ENCODE measurements around the gene FBXL14. TPM values are rescaled to one million over a fixed set of nuclear protein-coding genes. Genes with fewer than 3 reads are reported as not detected.

Gene FBXL14
- total and polyA plus RNA-seq, 9 of the 15 experiments (the other 6 are each of a cell fraction or from before 2014, with no cell fraction given) = 0.13 to 9.8 (median 3.3) TPM

DNA sequence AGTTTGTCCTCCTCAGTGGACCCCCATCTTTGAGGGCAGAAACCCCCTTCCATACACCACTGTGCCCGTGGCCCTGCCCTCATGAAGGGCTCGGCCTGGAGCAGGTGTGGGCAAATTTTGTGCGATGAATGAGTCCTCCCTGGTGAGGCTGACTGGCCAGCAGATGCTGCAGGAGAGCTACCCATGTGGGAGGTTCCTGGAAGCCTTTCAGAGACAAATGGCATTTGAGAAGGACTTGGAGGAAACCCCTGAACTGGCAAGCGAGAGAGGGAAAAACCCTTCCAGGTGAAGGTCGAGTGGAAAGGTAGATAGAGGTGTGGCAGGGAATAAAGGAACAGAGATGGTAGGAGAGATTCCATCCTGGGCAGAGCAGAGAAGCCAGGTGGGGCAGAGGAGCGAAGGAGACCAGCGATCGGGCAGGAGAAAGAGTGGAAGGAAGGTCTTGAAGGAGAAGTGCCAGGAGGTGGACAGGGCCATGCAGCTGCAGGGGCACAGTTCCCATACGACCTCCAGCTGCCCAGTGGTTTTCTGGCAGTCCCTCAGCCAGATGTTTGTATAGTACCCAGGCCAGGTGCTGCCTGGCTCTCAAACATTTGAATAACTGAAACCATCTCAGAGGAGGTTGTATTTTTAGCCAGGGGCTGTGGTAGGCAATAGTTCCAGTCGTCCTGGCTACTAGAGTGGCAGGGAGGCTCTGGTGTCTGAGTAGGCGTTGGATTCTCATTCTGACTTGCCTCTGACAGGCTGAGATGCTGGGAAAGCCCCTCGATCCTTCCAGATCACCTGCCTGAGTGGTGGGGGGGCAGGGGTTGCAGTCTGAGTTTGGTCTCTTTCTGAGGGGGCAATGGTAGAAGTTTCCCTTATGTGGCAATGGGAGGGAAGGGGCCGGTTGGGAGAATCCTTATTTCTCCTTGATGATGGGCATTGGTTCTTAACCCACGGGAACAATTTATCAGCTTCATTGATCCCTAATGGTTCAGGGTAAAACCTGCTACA lies 40.1 kb downstream of the FBXL14 start (continued):
- no peak for TF ChIP-seq ETV6 (IDR thresholded peaks at IDR 0.05; ENCODE audit: borderline replicate concordance in 1 of 2, low read depth in 2 of 2, low read length in 1 of 2)
- TF ChIP-seq ETV6 (CRISPR knock-in tag; IDR thresholded peaks at IDR 0.05; ENCODE audit: borderline replicate concordance) = no peak
- TF ChIP-seq ZNF695 (CRISPR knock-in tag; IDR thresholded peaks at IDR 0.05) = no peak
- no peak for TF ChIP-seq RFX1 (IDR thresholded peaks at IDR 0.05)
- TF ChIP-seq ZNF384 (IDR thresholded peaks at IDR 0.05; ENCODE audit: low read depth, low read length) = no peak
- TF ChIP-seq CREM (IDR thresholded peaks at IDR 0.05; ENCODE audit: low read depth) = no peak

DNA sequence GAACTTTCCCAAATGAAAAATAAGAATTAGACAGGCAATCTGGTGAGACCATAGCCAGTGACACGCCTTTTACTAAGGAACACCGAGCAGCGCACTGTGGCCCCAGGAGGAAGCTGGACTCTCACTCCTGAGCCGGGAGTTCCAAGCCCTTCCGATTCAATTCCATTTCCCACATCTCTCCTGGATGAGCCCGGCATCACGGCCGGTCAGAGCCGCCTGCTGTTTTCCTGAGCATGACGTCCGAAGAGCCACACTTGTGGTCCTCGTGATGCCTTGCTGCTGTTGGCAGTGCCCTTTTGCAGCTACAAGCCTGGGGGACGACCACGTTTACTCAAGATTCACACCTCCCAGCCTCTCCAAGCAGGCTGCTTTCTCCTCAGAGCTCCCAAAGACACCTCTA lies 40.8 kb downstream of the FBXL14 start:
- Histone ChIP-seq H3K79me2 (ENCODE audit: control insufficient read depth, insufficient read depth, low read length) (no peaks in the 10 kb centered on the region), H3K27me3 (ENCODE audit: control insufficient read depth in 2 of 2, insufficient read depth in 2 of 2, low read length in 2 of 2) (no peaks in the 10 kb centered on the region), H3K27ac (ENCODE audit: extremely low read depth, low read depth, low read length) (no peak overlapping the region), H2AFZ (ENCODE audit: low read depth, low read length) (no peak overlapping the region), H3K9me3 (replicated peaks; ENCODE audit: control insufficient read depth, insufficient read depth, low read depth, low read length) (no peaks in the 10 kb centered on the region), H3K9ac (ENCODE audit: insufficient read depth in 1 of 2, low read depth in 2 of 2, low read length in 2 of 2) (no peak overlapping the region), H4K20me1 (replicated peaks; ENCODE audit: control insufficient read depth, insufficient read depth, low read length) (no peaks in the 10 kb centered on the region), H3K36me3 (ENCODE audit: control insufficient read depth, insufficient read depth, low read length) (no peaks in the 10 kb centered on the region), H3K4me1 (replicated peaks in 1 of 2; ENCODE audit: control insufficient read depth in 2 of 2, insufficient read depth in 2 of 2, low read length in 2 of 2) (no peaks in the 10 kb centered on the region; a peak in 1 of 5 replicates), H3K9me1 (ENCODE audit: control insufficient read depth, insufficient read depth, low read length) (no peaks in the 10 kb centered on the region), H3K4me2 (ENCODE audit: insufficient read depth, low read length) (no peak overlapping the region), H3K4me3 (no peak overlapping the region)
- ATAC-seq (no peak), FAIRE-seq (no peak), DNase-seq (ENCODE audit: extremely low read depth in 1 of 4, low spot score in 3 of 4) (no peak)
- intact Hi-C loops (cut with micrococcal nuclease) = no loop called here
- BruUV-seq (replicated peaks) = no TSS peak
- in situ Hi-C loops (cut with MboI) = no loop called here
- 81% methylated on average over 4 of the region's 14 CpGs for WGBS (ENCODE audit: insufficient coverage, low coverage, missing lambda C conversion rate)
- ChIA-PET CTCF (ENCODE audit: low intra/inter-chr PET ratio) (no interaction called here), POLR2A (no interaction called here)
- TF ChIP-seq HIVEP1 (CRISPR knock-in tag; IDR thresholded peaks at IDR 0.05) (no peak), FOXP1 (CRISPR knock-in tag; IDR thresholded peaks at IDR 0.05) (no peak), ZNF407 (IDR thresholded peaks at IDR 0.05; ENCODE audit: low read depth) (no peak), GATAD2A (IDR thresholded peaks at IDR 0.05) (no peak), USF2 (CRISPR knock-in tag; IDR thresholded peaks at IDR 0.05) (no peak)
